Brain microvascular endothelial cell (primary cell): Measurements from ENCODE around the gene OR4D1.
"Not testable (repeated sequence)": the region's sequence is repeated elsewhere in the genome, so short reads cannot be mapped to it uniquely, and the experiment has no call there.

ENCODE experiments used
- DNase-seq: peaks from one replicate; pipeline ENCODE4 v3.0.0-alpha.2; 2020
- H3K27ac ChIP-seq: fragments of 250-450 bp; sonication (Bioruptor Pico); 2 replicates; pipeline ENCODE4 v1.5.1; 2020; ENCODE audit warnings: mild to moderate bottlenecking, moderate library complexity
- H3K27me3 ChIP-seq: fragments of 250-450 bp; sonication (Bioruptor Pico); replicated peaks from 2 replicates; pipeline ENCODE4 v1.5.1; 2020; ENCODE audit warnings: mild to moderate bottlenecking
- H3K36me3 ChIP-seq: fragments of 250-450 bp; sonication (Bioruptor Pico); replicated peaks from 2 replicates; pipeline ENCODE4 v1.5.1; 2020; ENCODE audit warnings: mild to moderate bottlenecking
- H3K4me3 ChIP-seq: 2 replicates; pipeline ENCODE4 v1.5.1; 2011; ENCODE audit warnings: low read depth, mild to moderate bottlenecking, control low read depth, low read length, moderate library complexity
- in situ Hi-C: cut with HindIII; loops from 2 replicates; pipeline ENCODE4 v1.10.0; 2017; ENCODE audit warnings: low sequenced_read_pairs, low pct_ligation_motif_present
- TF ChIP-seq, protein P1 (sequence below): IDR thresholded peaks from 2 replicates; pipeline ENCODE4 v1.5.1; 2011; ENCODE audit warnings: low read depth, mild to moderate bottlenecking, moderate library complexity, low read length, control low read depth, inconsistent platforms; ENCODE audit errors: missing control alignments

OR4D1 gene

DNA sequence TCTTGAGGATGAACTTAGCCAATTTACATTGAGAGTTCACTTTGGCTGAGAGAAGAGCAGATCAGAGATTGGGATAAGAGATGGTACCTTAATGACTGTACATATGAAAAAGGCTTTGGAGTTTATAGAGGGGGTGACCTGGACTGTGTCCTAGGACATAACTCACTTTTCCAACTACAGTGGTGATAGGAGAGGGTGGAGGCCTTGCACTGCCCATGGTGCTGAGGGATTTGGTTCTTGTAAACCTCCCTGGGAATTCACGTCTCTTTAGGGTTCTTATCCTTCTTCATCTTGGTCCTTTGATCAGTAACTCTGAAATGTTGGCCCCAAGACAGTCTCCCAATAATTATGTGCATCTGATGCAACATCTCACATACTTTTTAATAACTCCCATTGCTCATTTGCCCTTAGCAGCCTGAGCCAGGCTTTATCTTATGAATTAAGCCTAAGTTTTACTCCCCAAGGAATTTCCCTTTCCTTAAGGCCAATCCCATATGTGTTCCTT is at the start of gene OR4D1:
TSS of gene OR4D1 (plus strand) at position 455 of the 505 bp plus-strand sequence. CDS start 6,770 bp downstream, outside the sequence.
- H3K27me3 ChIP-seq, result peaks cover 1% of the 10 kb centered on the region
- no peaks in the 10 kb centered on the region for H3K36me3 ChIP-seq
- in situ Hi-C loops, result no loop called here
- DNase-seq, result no peak
- TF ChIP-seq, protein P1, sequence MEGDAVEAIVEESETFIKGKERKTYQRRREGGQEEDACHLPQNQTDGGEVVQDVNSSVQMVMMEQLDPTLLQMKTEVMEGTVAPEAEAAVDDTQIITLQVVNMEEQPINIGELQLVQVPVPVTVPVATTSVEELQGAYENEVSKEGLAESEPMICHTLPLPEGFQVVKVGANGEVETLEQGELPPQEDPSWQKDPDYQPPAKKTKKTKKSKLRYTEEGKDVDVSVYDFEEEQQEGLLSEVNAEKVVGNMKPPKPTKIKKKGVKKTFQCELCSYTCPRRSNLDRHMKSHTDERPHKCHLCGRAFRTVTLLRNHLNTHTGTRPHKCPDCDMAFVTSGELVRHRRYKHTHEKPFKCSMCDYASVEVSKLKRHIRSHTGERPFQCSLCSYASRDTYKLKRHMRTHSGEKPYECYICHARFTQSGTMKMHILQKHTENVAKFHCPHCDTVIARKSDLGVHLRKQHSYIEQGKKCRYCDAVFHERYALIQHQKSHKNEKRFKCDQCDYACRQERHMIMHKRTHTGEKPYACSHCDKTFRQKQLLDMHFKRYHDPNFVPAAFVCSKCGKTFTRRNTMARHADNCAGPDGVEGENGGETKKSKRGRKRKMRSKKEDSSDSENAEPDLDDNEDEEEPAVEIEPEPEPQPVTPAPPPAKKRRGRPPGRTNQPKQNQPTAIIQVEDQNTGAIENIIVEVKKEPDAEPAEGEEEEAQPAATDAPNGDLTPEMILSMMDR, result no peak
- no peak within 1 kb of the TSS for H3K27ac ChIP-seq
- no peak within 1 kb of the TSS for H3K4me3 ChIP-seq

DNA sequence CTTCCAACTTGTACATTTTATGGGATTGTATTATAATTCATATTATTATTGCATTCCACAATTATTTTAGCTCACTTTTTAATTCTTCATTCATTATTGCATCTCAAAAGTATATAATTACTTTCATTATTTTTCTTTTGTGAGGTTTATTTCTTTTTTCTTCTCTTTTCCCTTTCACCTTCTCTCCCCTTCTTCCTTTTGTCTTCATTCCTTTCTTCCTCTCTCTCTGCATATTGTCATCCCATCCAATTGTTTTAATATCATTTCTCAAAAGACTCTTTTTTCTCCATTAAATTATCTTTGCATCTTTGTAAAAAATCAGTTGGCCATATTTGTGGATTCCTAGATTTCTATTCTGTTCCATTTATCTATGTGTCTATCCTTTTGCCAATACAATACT is 47.7 kb upstream of the OR4D1 start:
- H3K36me3 ChIP-seq, result no peaks in the 10 kb centered on the region
- H3K4me3 ChIP-seq, result no peak overlapping the region
- H3K27me3 ChIP-seq, result no peaks in the 10 kb centered on the region
- no peak overlapping the region for H3K27ac ChIP-seq
- no peak for DNase-seq
- TF ChIP-seq, protein P1, result no peak
- in situ Hi-C loops, result no loop called here

DNA sequence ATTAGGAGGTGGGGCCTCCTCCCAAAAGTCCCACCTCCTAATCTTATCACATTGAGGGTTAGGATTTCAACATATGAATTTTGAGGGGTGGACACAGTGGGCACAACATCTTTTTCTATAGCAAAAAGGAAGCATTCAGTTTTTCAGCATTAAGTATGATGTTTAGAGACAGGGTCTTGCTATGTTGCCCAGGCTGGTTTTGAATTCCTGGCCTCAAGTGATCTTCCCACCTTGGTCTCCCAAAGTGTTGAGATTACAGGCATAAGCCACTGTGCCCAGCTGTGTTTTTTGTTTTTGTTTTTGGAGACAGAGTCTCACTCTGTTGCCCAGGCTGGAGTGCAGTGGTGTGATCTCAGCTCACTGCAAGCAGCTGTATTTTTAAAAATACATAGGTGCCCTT is 46.3 kb upstream of the OR4D1 start:
- H3K27ac ChIP-seq, in situ Hi-C loops, H3K4me3 ChIP-seq, DNase-seq, H3K36me3 ChIP-seq, H3K27me3 ChIP-seq: not testable (repeated sequence)

DNA sequence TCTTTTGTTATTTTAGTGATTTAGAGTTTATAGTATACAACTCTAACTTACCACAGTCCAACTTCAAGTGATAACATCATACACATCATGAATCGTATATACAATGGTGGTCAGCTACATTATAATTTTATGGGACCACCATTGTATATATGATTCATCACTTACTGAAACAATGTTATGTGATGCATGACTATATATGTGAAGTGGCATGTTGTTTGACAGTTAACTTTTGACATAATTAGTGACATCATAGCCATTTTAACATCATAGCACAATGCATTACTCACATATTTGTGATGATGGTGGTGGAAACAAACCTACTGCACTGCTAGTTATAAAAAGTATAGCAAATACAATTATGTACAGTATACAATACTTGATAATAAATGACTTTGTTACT is 43.1 kb upstream of the OR4D1 start:
- no peak for DNase-seq
- Histone ChIP-seq H3K27ac (no peak overlapping the region), H3K27me3 (no peaks in the 10 kb centered on the region), H3K36me3 (no peaks in the 10 kb centered on the region), H3K4me3 (no peak overlapping the region)
- TF ChIP-seq, protein P1, result no peak
- in situ Hi-C loops, result no loop called here

GRCh38 chr17:58107306-58107705 is 40.9 kb upstream of the OR4D1 start:
- Histone ChIP-seq H3K4me3 (no peak overlapping the region), H3K27ac (no peak overlapping the region), H3K36me3 (no peaks in the 10 kb centered on the region), H3K27me3 (no peaks in the 10 kb centered on the region)
- no peak for DNase-seq
- TF ChIP-seq, protein P1, result no peak
- in situ Hi-C loops, result no loop called here

- in situ Hi-C loops, result no loop called here
Measured at GRCh38 chr17:58109197-58109596, 39.0 kb upstream of the OR4D1 start.

More at GRCh38 chr17:58109197-58109596, 39.0 kb upstream of the OR4D1 start:
- H3K27me3 ChIP-seq, result no peaks in the 10 kb centered on the region
- no peaks in the 10 kb centered on the region for H3K36me3 ChIP-seq
- TF ChIP-seq, protein P1, result no peak
- no peak overlapping the region for H3K27ac ChIP-seq
- H3K4me3 ChIP-seq, result no peak overlapping the region
- DNase-seq, result no peak
